ENCODE results near the gene BAMBI. TPM values are rescaled to one million over a fixed set of nuclear protein-coding genes. Genes with fewer than 3 reads are reported as not detected.

The BAMBI gene
- total RNA-seq, 4 donors from 2014 or later = 2.5 to 6.8 (median 4.4) TPM

- intact Hi-C loops (cut with DNase I) = no loop called here
- no peaks in the 10 kb centered on the region for H3K4me1 ChIP-seq
- no peaks in the 10 kb centered on the region for H3K9me3 ChIP-seq
- WGBS, 2 donors = 73 to 90% methylated on average over 2 of the region's 2 CpGs
- DNase-seq = no peak
- peaks cover 0 to 63% (median 0%) of the 10 kb centered on the region in 4 donors for H3K27me3 ChIP-seq
- no peaks in the 10 kb centered on the region for H3K36me3 ChIP-seq
- TF ChIP-seq CTCF (IDR thresholded peaks at IDR 0.05) (no peak), POLR2A (IDR thresholded peaks at IDR 0.05) (no peak)
- no peak overlapping the region for H3K27ac ChIP-seq
- no peak overlapping the region for H3K4me3 ChIP-seq
These were observed 38.4 kb downstream of the BAMBI start for GRCh38 chr10:28715757-28716156.

GRCh38 chr10:28716748-28717147, 39.4 kb downstream of the BAMBI start:
- intact Hi-C loops (cut with DNase I) = no loop called here
- Histone ChIP-seq H3K27ac (no peak overlapping the region), H3K36me3 (no peaks in the 10 kb centered on the region), H3K9me3 (no peaks in the 10 kb centered on the region), H3K4me3 (no peak overlapping the region), H3K4me1 (peaks cover 0 to 3% (median 2%) of the 10 kb centered on the region in 3 donors), H3K27me3 (peaks cover 0 to 73% (median 4%) of the 10 kb centered on the region in 4 donors)
- TF ChIP-seq POLR2A (IDR thresholded peaks at IDR 0.05) (no peak), CTCF (IDR thresholded peaks at IDR 0.05) (no peak)
- no peak for DNase-seq
- WGBS, 2 donors = 67 to 78% methylated on average over 1 of the region's 1 CpG

GRCh38 chr10:28717656-28718201, 40.4 kb downstream of the BAMBI start:
- Histone ChIP-seq H3K27ac (no peak overlapping the region), H3K4me3 (no peak overlapping the region), H3K36me3 (no peaks in the 10 kb centered on the region), H3K4me1 (peaks cover 0 to 12% (median 6%) of the 10 kb centered on the region in 3 donors), H3K9me3 (no peaks in the 10 kb centered on the region), H3K27me3 (peaks cover 0 to 83% (median 4%) of the 10 kb centered on the region in 4 donors)
- WGBS, 2 donors = 78% methylated on average over 3 of the region's 3 CpGs
- TF ChIP-seq POLR2A (IDR thresholded peaks at IDR 0.05) (no peak), CTCF (IDR thresholded peaks at IDR 0.05) (no peak)
- intact Hi-C loops (cut with DNase I) = no loop called here
- DNase-seq = no peak

- TF ChIP-seq CTCF (IDR thresholded peaks at IDR 0.05) (no peak), POLR2A (IDR thresholded peaks at IDR 0.05) (no peak)
These were observed 42.6 kb downstream of the BAMBI start for GRCh38 chr10:28719789-28720436.

GRCh38 chr10:28721318-28721951, 44.1 kb downstream of the BAMBI start:
- peaks cover 0 to 96% (median 4%) of the 10 kb centered on the region in 4 donors for H3K27me3 ChIP-seq
- no peak overlapping the region for H3K27ac ChIP-seq
- intact Hi-C loops (cut with DNase I) = no loop called here
- H3K4me3 ChIP-seq = peak overlapping the region in 1 of 4 donors; percentile 33
- WGBS, 2 donors = 55 to 56% methylated on average over 10 of the region's 11 CpGs
- no peaks in the 10 kb centered on the region for H3K36me3 ChIP-seq
- no peaks in the 10 kb centered on the region for H3K9me3 ChIP-seq
- H3K4me1 ChIP-seq = peaks cover 0 to 12% (median 6%) of the 10 kb centered on the region in 3 donors
- TF ChIP-seq CTCF (IDR thresholded peaks at IDR 0.05) = no peak
- TF ChIP-seq POLR2A (IDR thresholded peaks at IDR 0.05) = no peak
- DNase-seq = no peak

More at GRCh38 chr10:28719789-28720436, 42.6 kb downstream of the BAMBI start:
- no peak for DNase-seq
- Histone ChIP-seq H3K36me3 (no peaks in the 10 kb centered on the region), H3K27ac (no peak overlapping the region), H3K4me3 (no peak overlapping the region), H3K9me3 (no peaks in the 10 kb centered on the region), H3K27me3 (peaks cover 0 to 99% (median 4%) of the 10 kb centered on the region in 4 donors), H3K4me1 (peaks cover 0 to 12% (median 6%) of the 10 kb centered on the region in 3 donors)
- 25 to 30% methylated on average over 5 to 6 of the region's 8 CpGs for WGBS, 2 donors
- intact Hi-C loops (cut with DNase I) = no loop called here

All from esophagus squamous epithelium (tissue), 5 donors.